ENCODE results near the gene TMEM74B. TPM values are rescaled to one million over a fixed set of nuclear protein-coding genes. Genes with fewer than 3 reads are reported as not detected.
"Not testable (repeated sequence)": the region's sequence is repeated elsewhere in the genome, so short reads cannot be mapped to it uniquely, and the experiment has no call there.

Gene TMEM74B
- total RNA-seq, 2 donors from 2014 or later = 3.1 to 4.3 TPM

- H3K27me3 Mint-ChIP-seq (ENCODE audit: insufficient read depth) = peaks cover 47% of the 10 kb centered on the region
- not testable (repeated sequence) for DNase-seq; H3K4me3 Mint-ChIP-seq; H3K4me3 ChIP-seq (ENCODE audit: low read length); H3K9ac ChIP-seq (ENCODE audit: extremely low read depth, low read length, poor library complexity, severe bottlenecking); H3K4me1 ChIP-seq (ENCODE audit: control insufficient read depth, insufficient read depth, low read length); H3K9me3 ChIP-seq (ENCODE audit: control insufficient read depth, low read length); H3K36me3 ChIP-seq (ENCODE audit: control insufficient read depth, insufficient read depth, low read length); H3K36me3 Mint-ChIP-seq (ENCODE audit: low read depth); H3K27ac Mint-ChIP-seq; H3K27ac ChIP-seq (ENCODE audit: low read depth, low read length)
- H3K9me3 Mint-ChIP-seq = peaks cover 18% of the 10 kb centered on the region
- peaks cover 24% of the 10 kb centered on the region for H3K27me3 ChIP-seq (ENCODE audit: control insufficient read depth, insufficient read depth, low read length, poor library complexity, severe bottlenecking)
- H3K4me1 Mint-ChIP-seq = peaks cover 11% of the 10 kb centered on the region
- peak; percentile 48 for TF ChIP-seq CTCF (conservative IDR thresholded peaks at IDR 0.05)
- WGBS, 2 experiments (ENCODE audit: insufficient coverage in 1 of 2, insufficient read length in 1 of 2) = 91 to 92% methylated on average over 7 to 19 of the region's 19 CpGs
Observed at GRCh38 chr20:1216527-1217427, 32.0 kb upstream of the TMEM74B start.

- WGBS, 2 experiments (ENCODE audit: insufficient coverage in 1 of 2, insufficient read length in 1 of 2) = 80 to 85% methylated on average over 4 to 11 of the region's 11 CpGs
- Histone ChIP-seq H3K27ac (ENCODE audit: low read depth, low read length) (no peak overlapping the region), H3K4me1 (ENCODE audit: control insufficient read depth, insufficient read depth, low read length) (peaks cover 3% of the 10 kb centered on the region), H3K36me3 (ENCODE audit: control insufficient read depth, insufficient read depth, low read length) (no peaks in the 10 kb centered on the region), H3K4me3 (ENCODE audit: low read length) (no peak overlapping the region), H3K9ac (ENCODE audit: extremely low read depth, low read length, poor library complexity, severe bottlenecking) (no peak overlapping the region), H3K27me3 (ENCODE audit: control insufficient read depth, insufficient read depth, low read length, poor library complexity, severe bottlenecking) (peaks cover 35% of the 10 kb centered on the region), H3K9me3 (ENCODE audit: control insufficient read depth, low read length) (no peaks in the 10 kb centered on the region)
- Mint-ChIP-seq H3K9me3 (peaks cover 14% of the 10 kb centered on the region), H3K27ac (no peak overlapping the region), H3K27me3 (ENCODE audit: insufficient read depth) (peaks cover 45% of the 10 kb centered on the region), H3K4me1 (peaks cover 11% of the 10 kb centered on the region), H3K36me3 (ENCODE audit: low read depth) (no peaks in the 10 kb centered on the region), H3K4me3 (no peak overlapping the region)
- no peak for TF ChIP-seq CTCF (conservative IDR thresholded peaks at IDR 0.05)
- DNase-seq = no peak
Observed at GRCh38 chr20:1215386-1216170, 30.8 kb upstream of the TMEM74B start.

DNA sequence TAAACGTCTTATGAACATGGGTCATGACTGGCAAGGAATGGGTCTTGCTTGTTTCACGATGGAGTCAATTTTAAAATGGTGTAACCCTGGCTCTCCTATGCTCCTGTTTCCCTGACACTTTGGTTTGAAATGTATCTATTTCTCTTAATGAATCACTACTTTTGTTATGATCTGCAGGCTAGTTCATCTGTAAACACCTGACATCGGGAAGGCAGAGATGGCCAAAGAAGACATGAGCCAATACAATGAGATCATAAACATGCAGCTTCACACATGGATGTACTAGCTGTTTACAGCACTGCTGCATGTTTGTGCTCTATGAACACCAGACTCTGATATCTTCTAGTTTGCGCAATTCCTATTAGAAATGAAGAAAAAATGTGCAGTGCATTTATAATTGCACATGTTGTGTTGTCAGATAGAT, 30.1 kb upstream of the TMEM74B start:
- no peak overlapping the region for H3K4me3 Mint-ChIP-seq
- Histone ChIP-seq H3K27me3 (ENCODE audit: control insufficient read depth, insufficient read depth, low read length, poor library complexity, severe bottlenecking) (peaks cover 42% of the 10 kb centered on the region), H3K4me3 (ENCODE audit: low read length) (no peak overlapping the region), H3K9me3 (ENCODE audit: control insufficient read depth, low read length) (no peaks in the 10 kb centered on the region), H3K27ac (ENCODE audit: low read depth, low read length) (no peak overlapping the region), H3K9ac (ENCODE audit: extremely low read depth, low read length, poor library complexity, severe bottlenecking) (no peak overlapping the region), H3K4me1 (ENCODE audit: control insufficient read depth, insufficient read depth, low read length) (peaks cover 3% of the 10 kb centered on the region), H3K36me3 (ENCODE audit: control insufficient read depth, insufficient read depth, low read length) (no peaks in the 10 kb centered on the region)
- H3K36me3 Mint-ChIP-seq (ENCODE audit: low read depth) = no peaks in the 10 kb centered on the region
- TF ChIP-seq CTCF (conservative IDR thresholded peaks at IDR 0.05) = no peak
- DNase-seq = no peak
- no peak overlapping the region for H3K27ac Mint-ChIP-seq
- WGBS, 2 experiments (ENCODE audit: insufficient coverage in 1 of 2, insufficient read length in 1 of 2) = 92 to 96% methylated on average over 4 of the region's 4 CpGs
- peaks cover 14% of the 10 kb centered on the region for H3K9me3 Mint-ChIP-seq
- H3K27me3 Mint-ChIP-seq (ENCODE audit: insufficient read depth) = peaks cover 45% of the 10 kb centered on the region
- peaks cover 11% of the 10 kb centered on the region for H3K4me1 Mint-ChIP-seq
